H1 (cell line): ENCODE results near the gene CELF1. TPM values are rescaled to one million over a fixed set of nuclear protein-coding genes. Genes with fewer than 3 reads are reported as not detected.

ENCODE experiments used
- CHD1 ChIP-seq: IDR thresholded peaks from 2 replicates; pipeline ENCODE4 v1.6.1; 2012; ENCODE audit warnings: low read depth, low read length, improper control_type of control experiment
- CHD7 ChIP-seq: fragments of 300-600 bp; sonication (generic); IDR thresholded peaks from 2 replicates; pipeline ENCODE4 v1.7.1; 2012; ENCODE audit warnings: low read length, moderate library complexity, mild to moderate bottlenecking, inconsistent platforms; ENCODE audit not compliant: insufficient replicate concordance
- EZH2 ChIP-seq: fragments of 200-600 bp; sonication (generic); IDR thresholded peaks from 2 replicates; pipeline ENCODE4 v1.7.1; 2012; ENCODE audit warnings: low read depth, mild to moderate bottlenecking, moderate library complexity, low read length, inconsistent platforms; ENCODE audit not compliant: severe bottlenecking
- HDAC6 ChIP-seq: IDR thresholded peaks from one replicate; pipeline ENCODE4 v1.7.1; 2012; ENCODE audit warnings: low read depth, mild to moderate bottlenecking, inconsistent platforms, low read length, moderate library complexity
- JUND ChIP-seq: IDR thresholded peaks from 2 replicates; pipeline ENCODE4 v1.6.1; 2011; ENCODE audit warnings: mild to moderate bottlenecking, improper control_type of control experiment, low read length
- MAFK ChIP-seq: IDR thresholded peaks from 2 replicates; pipeline ENCODE4 v1.6.1; 2012; ENCODE audit warnings: low read depth, mild to moderate bottlenecking, improper control_type of control experiment, low read length
- NRF1 ChIP-seq: IDR thresholded peaks from 2 replicates; pipeline ENCODE4 v1.6.1; 2011; ENCODE audit warnings: mild to moderate bottlenecking, low read depth, low read length, improper control_type of control experiment
- POU5F1 ChIP-seq: IDR thresholded peaks from 2 replicates; pipeline ENCODE4 v1.6.1; 2011; ENCODE audit warnings: low read depth, mild to moderate bottlenecking, low read length, moderate library complexity
- TAF1 ChIP-seq: IDR thresholded peaks from 2 replicates; pipeline ENCODE4 v1.6.1; 2011; ENCODE audit warnings: mild to moderate bottlenecking, low read depth, low read length
- TCF12 ChIP-seq: IDR thresholded peaks from 2 replicates; pipeline ENCODE4 v1.6.1; 2011; ENCODE audit warnings: low read depth, mild to moderate bottlenecking, low read length
- polyA plus RNA-seq, 7 experiments: library from polyadenylated mRNA; depleted of rRNA in 3 of 7; stranded (reverse) in 5 of 7; unstranded in 2 of 7; fragments of >200 nt in 5 of 7; fragments of 200-250 nt in 2 of 7; gene quantifications; 1 replicate in 5 of 7; 2 replicates in 1 of 7; 4 replicates in 1 of 7; pipeline versions ENCODE4 v1.2.1 to v1.2.3, GENCODE V29; 2011 to 2013; ENCODE audit warnings: missing spikeins in 2 of 7, mixed read lengths in 2 of 7
- total RNA-seq: library from RNA; stranded (reverse); fragmentation: NEBNext Ultra II Directional; extraction: Animal tissue kit (Norgen Biotek cat#: 25700); gene quantifications from 2 replicates; pipeline ENCODE4 v1.2.1, GENCODE V29; 2021

CELF1 gene
- total and polyA plus RNA-seq, 2 of the 8 experiments (the other 6 are each of a cell fraction or from before 2014, with no cell fraction given), result 131 to 197 TPM

GRCh38 chr11:47441421-47441820 is 111.5 kb downstream of the CELF1 start (continued):
- TF ChIP-seq CHD7 (no peak), NRF1 (no peak), POU5F1 (no peak), HDAC6 (no peak), MAFK (no peak), TAF1 (no peak), CHD1 (no peak), TCF12 (no peak), JUND (no peak), EZH2 (no peak)
